Vagina (tissue), 2 donors: ENCODE results near the gene ARRDC4. TPM values are rescaled to one million over a fixed set of nuclear protein-coding genes. Genes with fewer than 3 reads are reported as not detected.

Experiments used
- DNase-seq, 2 donors: peaks; one replicate each; pipeline ENCODE4 v3.0.0-alpha.2; 2017; ENCODE audit errors: extremely low spot score in 2 of 2
- H3K27ac ChIP-seq: fragments of 200-600 bp; sonication (generic); one replicate; pipeline ENCODE4 v1.5.1; 2019
- H3K27me3 ChIP-seq: fragments of 200-600 bp; sonication (generic); one replicate; pipeline ENCODE4 v1.5.1; 2019
- H3K36me3 ChIP-seq, 2 donors: fragments of 200-600 bp; sonication (generic); one replicate each; pipeline ENCODE4 v1.5.1; 2017 to 2019
- H3K4me1 ChIP-seq: fragments of 200-600 bp; sonication (generic); one replicate; pipeline ENCODE4 v1.5.1; 2019
- H3K4me3 ChIP-seq, 2 donors: fragments of 200-600 bp; sonication (generic); 1 replicate in 1 of 2; 2 replicates in 1 of 2; pipeline ENCODE4 v1.5.1; 2016 to 2019
- H3K9me3 ChIP-seq: fragments of 200-600 bp; sonication (generic); one replicate; pipeline ENCODE4 v1.5.1; 2019
- POLR2A ChIP-seq, 2 donors: fragments of 450-650 bp; IDR thresholded peaks; one replicate each; pipeline ENCODE4 v1.6.1; 2017; ENCODE audit warnings: antibody characterized with exemption in 2 of 2, mild to moderate bottlenecking in 2 of 2, moderate library complexity in 2 of 2
- POLR2AphosphoS5 ChIP-seq, 2 donors: sonication (generic); formaldehyde crosslinking; IDR thresholded peaks; one replicate each; pipeline ENCODE4 v1.9.0; 2017; ENCODE audit warnings: antibody characterized with exemption in 2 of 2, mild to moderate bottlenecking in 2 of 2, low read depth in 1 of 2; ENCODE audit not compliant: insufficient read depth in 1 of 2
- intact Hi-C: fragments of 100-400 bp; cut with DNase I; formaldehyde crosslinking; loops from one replicate; pipeline ENCODE4 v1.15.1; 2023
- total RNA-seq: library from RNA; depleted of rRNA; stranded (reverse); fragments of >200 nt; gene quantifications from one replicate; pipeline ENCODE4 v1.2.3, GENCODE V29; 2016
- TF ChIP-seq, protein P1 (sequence below), 3 experiments: fragments of 450-650 bp in 2 of 3; fragments of 200-600 bp in 1 of 3; sonication (generic) in 1 of 3; IDR thresholded peaks; one replicate each; pipeline ENCODE4 v1.5.1; 2017 to 2019; ENCODE audit warnings: antibody characterized with exemption in 3 of 3, mild to moderate bottlenecking in 2 of 3, moderate library complexity in 2 of 3

Gene ARRDC4
- total RNA-seq, 1 donor from 2014 or later, result 35.8 TPM

- H3K9me3 ChIP-seq, result no peaks in the 10 kb centered on the region
- H3K4me3 ChIP-seq, result peak overlapping the region; percentile 89 to 92
- no peak overlapping the region for H3K27ac ChIP-seq
- TF ChIP-seq POLR2AphosphoS5 (IDR thresholded peaks at IDR 0.05; ENCODE audit: insufficient read depth in 1 of 2, low read depth in 1 of 2) (no peak), POLR2A (IDR thresholded peaks at IDR 0.05) (no peak)
- TF ChIP-seq, protein P1, sequence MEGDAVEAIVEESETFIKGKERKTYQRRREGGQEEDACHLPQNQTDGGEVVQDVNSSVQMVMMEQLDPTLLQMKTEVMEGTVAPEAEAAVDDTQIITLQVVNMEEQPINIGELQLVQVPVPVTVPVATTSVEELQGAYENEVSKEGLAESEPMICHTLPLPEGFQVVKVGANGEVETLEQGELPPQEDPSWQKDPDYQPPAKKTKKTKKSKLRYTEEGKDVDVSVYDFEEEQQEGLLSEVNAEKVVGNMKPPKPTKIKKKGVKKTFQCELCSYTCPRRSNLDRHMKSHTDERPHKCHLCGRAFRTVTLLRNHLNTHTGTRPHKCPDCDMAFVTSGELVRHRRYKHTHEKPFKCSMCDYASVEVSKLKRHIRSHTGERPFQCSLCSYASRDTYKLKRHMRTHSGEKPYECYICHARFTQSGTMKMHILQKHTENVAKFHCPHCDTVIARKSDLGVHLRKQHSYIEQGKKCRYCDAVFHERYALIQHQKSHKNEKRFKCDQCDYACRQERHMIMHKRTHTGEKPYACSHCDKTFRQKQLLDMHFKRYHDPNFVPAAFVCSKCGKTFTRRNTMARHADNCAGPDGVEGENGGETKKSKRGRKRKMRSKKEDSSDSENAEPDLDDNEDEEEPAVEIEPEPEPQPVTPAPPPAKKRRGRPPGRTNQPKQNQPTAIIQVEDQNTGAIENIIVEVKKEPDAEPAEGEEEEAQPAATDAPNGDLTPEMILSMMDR (IDR thresholded peaks at IDR 0.05), result no peak
- no peak for DNase-seq
- intact Hi-C loops, result no loop called here
- H3K27me3 ChIP-seq, result no peaks in the 10 kb centered on the region
- no peaks in the 10 kb centered on the region for H3K36me3 ChIP-seq
- peaks cover 55% of the 10 kb centered on the region for H3K4me1 ChIP-seq
Measured at GRCh38 chr15:97962263-97962662, 1.8 kb downstream of the ARRDC4 start.

DNA sequence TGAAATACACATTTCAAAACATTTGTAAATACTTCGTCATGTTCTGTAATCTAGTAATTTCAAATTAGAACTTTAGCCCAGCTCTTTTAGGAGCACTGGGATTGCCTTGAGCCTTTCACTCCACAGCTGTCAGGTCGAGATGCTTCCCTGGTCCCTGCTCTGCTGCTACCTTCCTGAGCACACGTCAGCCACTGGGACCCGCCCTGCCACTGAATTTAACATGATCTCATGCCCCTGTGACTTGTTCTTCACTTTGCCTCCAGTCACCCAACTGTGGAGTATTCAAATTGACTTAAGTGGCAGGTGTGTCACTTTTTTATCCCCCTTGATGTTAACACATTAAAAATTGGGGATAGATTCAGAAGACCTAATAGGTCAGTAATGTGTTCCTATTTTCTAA lies 3.3 kb downstream of the ARRDC4 start:
- TF ChIP-seq, protein P1 (IDR thresholded peaks at IDR 0.05), result no peak
- no peak for TF ChIP-seq POLR2AphosphoS5 (IDR thresholded peaks at IDR 0.05; ENCODE audit: insufficient read depth in 1 of 2, low read depth in 1 of 2)
- no peak for TF ChIP-seq POLR2A (IDR thresholded peaks at IDR 0.05)
- Histone ChIP-seq H3K27ac (no peak overlapping the region), H3K4me3 (no peak overlapping the region), H3K9me3 (no peaks in the 10 kb centered on the region), H3K27me3 (no peaks in the 10 kb centered on the region), H3K4me1 (peaks cover 62% of the 10 kb centered on the region), H3K36me3 (no peaks in the 10 kb centered on the region)
- DNase-seq, result no peak
- intact Hi-C loops, result no loop called here

DNA sequence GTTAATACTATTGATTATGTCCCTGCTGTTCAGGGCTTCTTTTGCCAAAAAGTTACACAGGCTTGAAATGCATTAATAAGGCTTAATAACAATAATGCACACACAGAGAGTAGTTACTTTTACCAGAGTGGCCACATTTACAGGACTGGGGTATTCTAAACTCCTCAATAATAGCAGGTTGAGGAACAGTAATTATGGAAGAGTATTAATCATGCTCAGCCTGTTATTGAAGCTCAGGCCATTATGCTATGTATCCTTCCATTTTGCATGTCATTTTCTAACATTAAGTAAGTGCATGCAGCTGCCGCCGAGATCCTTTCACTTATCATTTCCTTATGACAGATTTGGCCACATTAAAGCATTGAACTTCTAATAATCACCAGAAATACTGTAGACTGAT lies 5.7 kb downstream of the ARRDC4 start:
- Histone ChIP-seq H3K9me3 (no peaks in the 10 kb centered on the region), H3K27me3 (no peaks in the 10 kb centered on the region), H3K27ac (peak overlapping the region; percentile 34), H3K4me3 (no peak overlapping the region), H3K36me3 (peaks cover 0 to 16% of the 10 kb centered on the region in 2 donors), H3K4me1 (peaks cover 57% of the 10 kb centered on the region)
- intact Hi-C loops, result no loop called here
- no peak for DNase-seq
- TF ChIP-seq, protein P1 (IDR thresholded peaks at IDR 0.05), result no peak
- TF ChIP-seq POLR2AphosphoS5 (IDR thresholded peaks at IDR 0.05; ENCODE audit: insufficient read depth in 1 of 2, low read depth in 1 of 2), result no peak
- no peak for TF ChIP-seq POLR2A (IDR thresholded peaks at IDR 0.05)

GRCh38 chr15:97966924-97967620 lies 6.6 kb downstream of the ARRDC4 start:
- Histone ChIP-seq H3K9me3 (no peaks in the 10 kb centered on the region), H3K27ac (peak overlapping the region; percentile 34), H3K36me3 (peaks cover 0 to 24% of the 10 kb centered on the region in 2 donors), H3K27me3 (no peaks in the 10 kb centered on the region), H3K4me3 (no peak overlapping the region), H3K4me1 (peaks cover 51% of the 10 kb centered on the region)
- TF ChIP-seq POLR2A (IDR thresholded peaks at IDR 0.05) (no peak), POLR2AphosphoS5 (IDR thresholded peaks at IDR 0.05; ENCODE audit: insufficient read depth in 1 of 2, low read depth in 1 of 2) (no peak)
- TF ChIP-seq, protein P1 (IDR thresholded peaks at IDR 0.05), result no peak
- no peak for DNase-seq
- intact Hi-C loops, result no loop called here

DNA sequence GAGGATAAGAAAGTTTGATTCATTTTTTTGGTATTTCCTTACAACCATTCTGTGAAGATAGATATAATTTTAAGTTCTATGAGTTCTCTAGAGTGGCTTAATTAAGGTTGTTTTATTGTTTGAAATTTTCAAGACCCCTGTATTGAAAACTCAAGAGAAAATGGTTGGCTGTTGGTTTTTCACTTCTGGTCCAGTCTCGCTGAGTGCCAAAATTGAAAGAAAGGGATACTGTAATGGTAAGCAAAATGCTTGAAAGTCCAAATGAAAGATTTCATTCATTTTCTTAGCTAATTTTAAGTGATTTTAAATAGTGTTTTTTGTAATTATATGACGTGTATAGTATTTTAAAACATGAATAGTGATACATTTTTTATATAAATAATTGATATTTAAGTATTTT lies 7.4 kb downstream of the ARRDC4 start:
- Histone ChIP-seq H3K9me3 (no peaks in the 10 kb centered on the region), H3K27ac (no peak overlapping the region), H3K27me3 (no peaks in the 10 kb centered on the region), H3K36me3 (peaks cover 0 to 32% of the 10 kb centered on the region in 2 donors), H3K4me3 (no peak overlapping the region), H3K4me1 (peaks cover 43% of the 10 kb centered on the region)
- TF ChIP-seq, protein P1 (IDR thresholded peaks at IDR 0.05), result no peak
- TF ChIP-seq POLR2A (IDR thresholded peaks at IDR 0.05), result no peak
- no peak for TF ChIP-seq POLR2AphosphoS5 (IDR thresholded peaks at IDR 0.05; ENCODE audit: insufficient read depth in 1 of 2, low read depth in 1 of 2)
- DNase-seq, result no peak
- intact Hi-C loops, result no loop called here
